AG09309 (cell line): ENCODE data around the gene FRMD4A.
"Not testable (repeated sequence)": the region's sequence is repeated elsewhere in the genome, so short reads cannot be mapped to it uniquely, and the experiment has no call there.

Source experiments
- DNase-seq: peaks from one replicate; pipeline ENCODE4 v3.0.0-alpha.2; 2010; ENCODE audit warnings: low read depth
- H3K4me3 ChIP-seq: 2 replicates; pipeline ENCODE4 v1.5.1; 2011; ENCODE audit warnings: mild to moderate bottlenecking, low read depth, low read length, moderate library complexity; ENCODE audit not compliant: control insufficient read depth
- TF ChIP-seq, protein P1 (sequence below): IDR thresholded peaks from 2 replicates; pipeline ENCODE4 v1.5.1; 2011; ENCODE audit warnings: mild to moderate bottlenecking, low read depth, low read length, inconsistent platforms; ENCODE audit not compliant: insufficient read depth, control insufficient read depth; ENCODE audit errors: missing control alignments

The FRMD4A gene

DNA sequence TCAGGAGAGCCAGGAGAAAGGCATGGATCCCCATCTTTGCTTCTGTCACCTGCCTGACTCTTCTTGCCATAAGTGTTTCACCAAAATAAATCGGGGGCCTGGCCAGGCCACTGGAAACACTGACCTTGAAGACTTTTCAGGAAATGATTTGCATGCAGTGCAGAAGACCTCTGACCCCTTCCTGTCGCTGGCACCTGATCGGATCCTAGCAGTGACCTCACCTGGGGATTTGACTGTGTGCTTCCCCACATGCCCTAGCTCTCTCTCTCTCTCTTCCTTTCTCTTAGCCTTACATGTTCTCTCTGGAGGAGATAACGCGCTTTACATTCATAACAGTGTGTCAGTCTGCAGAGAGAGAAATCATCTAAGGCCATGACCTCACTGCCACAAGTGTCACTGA, 500.9 kb downstream of the FRMD4A start:
- no peak overlapping the region for H3K4me3 ChIP-seq
- DNase-seq, result no peak
- TF ChIP-seq, protein P1, sequence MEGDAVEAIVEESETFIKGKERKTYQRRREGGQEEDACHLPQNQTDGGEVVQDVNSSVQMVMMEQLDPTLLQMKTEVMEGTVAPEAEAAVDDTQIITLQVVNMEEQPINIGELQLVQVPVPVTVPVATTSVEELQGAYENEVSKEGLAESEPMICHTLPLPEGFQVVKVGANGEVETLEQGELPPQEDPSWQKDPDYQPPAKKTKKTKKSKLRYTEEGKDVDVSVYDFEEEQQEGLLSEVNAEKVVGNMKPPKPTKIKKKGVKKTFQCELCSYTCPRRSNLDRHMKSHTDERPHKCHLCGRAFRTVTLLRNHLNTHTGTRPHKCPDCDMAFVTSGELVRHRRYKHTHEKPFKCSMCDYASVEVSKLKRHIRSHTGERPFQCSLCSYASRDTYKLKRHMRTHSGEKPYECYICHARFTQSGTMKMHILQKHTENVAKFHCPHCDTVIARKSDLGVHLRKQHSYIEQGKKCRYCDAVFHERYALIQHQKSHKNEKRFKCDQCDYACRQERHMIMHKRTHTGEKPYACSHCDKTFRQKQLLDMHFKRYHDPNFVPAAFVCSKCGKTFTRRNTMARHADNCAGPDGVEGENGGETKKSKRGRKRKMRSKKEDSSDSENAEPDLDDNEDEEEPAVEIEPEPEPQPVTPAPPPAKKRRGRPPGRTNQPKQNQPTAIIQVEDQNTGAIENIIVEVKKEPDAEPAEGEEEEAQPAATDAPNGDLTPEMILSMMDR, result no peak

DNA sequence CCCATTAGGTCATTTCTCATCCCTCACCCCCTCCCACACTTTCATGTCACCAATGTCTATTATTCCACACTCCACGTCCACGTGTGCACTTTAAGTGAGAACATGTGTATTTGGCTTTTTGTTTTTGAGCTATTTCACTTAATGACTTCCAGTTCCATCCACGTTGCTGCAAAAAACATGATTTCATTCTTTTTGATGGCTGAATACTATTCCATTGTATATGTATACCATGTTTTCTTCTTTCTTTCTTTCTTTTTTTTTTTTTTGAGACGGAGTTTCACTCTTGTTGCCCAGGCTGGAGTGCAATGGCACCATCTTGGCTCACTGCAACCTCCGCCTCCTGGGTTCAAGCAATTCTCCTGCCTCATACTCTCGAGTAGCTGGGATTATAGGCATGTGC, 502.4 kb downstream of the FRMD4A start:
- not testable (repeated sequence) for H3K4me3 ChIP-seq, DNase-seq

GRCh38 chr10:13827076-13827797, 503.5 kb downstream of the FRMD4A start:
- DNase-seq, result no peak
- no peak overlapping the region for H3K4me3 ChIP-seq
- TF ChIP-seq, protein P1, result no peak

DNA sequence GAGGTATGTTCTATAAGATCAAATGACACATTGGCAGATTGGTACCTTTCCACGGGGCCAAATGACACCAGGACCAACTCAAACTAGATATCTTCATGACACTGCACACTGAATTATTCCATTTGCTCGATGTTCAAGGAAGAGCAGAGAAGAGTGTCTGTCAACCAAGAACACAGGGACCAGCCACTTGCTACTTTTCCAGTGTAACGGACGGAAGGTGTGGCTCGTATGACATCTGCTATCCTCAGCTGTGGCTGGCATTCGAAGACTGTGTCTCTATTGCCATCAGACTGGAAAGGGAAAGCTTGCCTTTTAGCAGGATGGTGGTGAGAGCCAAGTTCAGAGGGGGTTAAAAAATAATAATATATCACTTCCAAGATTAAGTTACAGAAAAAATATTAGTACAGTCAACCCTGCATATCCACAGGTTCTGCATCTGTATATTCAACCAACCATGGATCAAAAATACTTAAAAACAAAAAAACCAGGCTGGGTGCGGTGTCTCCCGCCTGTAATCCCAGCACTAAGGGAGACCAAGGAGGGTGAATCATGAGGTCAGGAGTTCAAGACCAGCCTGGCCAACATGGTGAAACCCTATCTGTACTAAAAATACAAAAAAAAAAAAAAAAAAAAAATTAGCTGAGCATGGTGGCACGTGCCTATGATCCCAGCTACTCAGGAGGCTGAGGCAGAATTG, 506.9 kb downstream of the FRMD4A start:
- H3K4me3 ChIP-seq, result no peak overlapping the region
- DNase-seq, result no peak
- TF ChIP-seq, protein P1, result no peak

DNA sequence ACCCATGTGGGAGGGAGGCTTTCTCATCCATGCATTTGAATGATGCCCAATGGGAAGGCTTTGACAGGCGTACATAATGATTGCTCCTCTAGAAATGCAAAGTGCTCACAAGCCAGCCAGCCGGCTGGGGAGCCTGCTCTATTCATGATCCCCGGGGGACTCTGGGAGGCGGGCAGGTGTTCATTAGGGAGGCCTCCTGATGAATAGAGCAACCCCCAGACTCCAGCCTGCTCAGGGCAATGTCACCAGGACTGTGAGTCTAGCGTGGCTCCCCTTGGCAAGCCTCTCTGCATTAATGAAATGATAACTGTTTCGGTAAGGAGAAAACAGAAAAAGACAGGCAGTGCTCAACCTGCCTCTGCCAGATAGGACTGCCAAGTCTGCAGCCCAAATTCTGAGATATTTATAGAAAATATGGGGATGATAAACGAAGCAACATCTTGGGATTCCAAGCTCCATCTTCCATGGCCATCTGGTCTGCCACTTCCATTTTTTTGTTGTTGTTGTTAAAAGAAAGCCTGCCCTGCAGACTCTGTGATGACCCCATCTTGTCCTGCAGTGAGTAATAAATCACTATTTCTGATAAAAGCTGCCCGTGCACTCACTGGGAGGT, 507.5 kb downstream of the FRMD4A start:
- H3K4me3 ChIP-seq, result no peak overlapping the region
- no peak for DNase-seq
- TF ChIP-seq, protein P1, result no peak

GRCh38 chr10:13822490-13822889, 508.2 kb downstream of the FRMD4A start:
- no peak for DNase-seq
- no peak overlapping the region for H3K4me3 ChIP-seq
- TF ChIP-seq, protein P1, result no peak

- DNase-seq, result no peak
- TF ChIP-seq, protein P1, result no peak
- no peak overlapping the region for H3K4me3 ChIP-seq
These were observed 509.8 kb downstream of the FRMD4A start for GRCh38 chr10:13820964-13821337.
